ENCODE measurements around the gene DENND1C.
"Not testable (repeated sequence)": the region's sequence is repeated elsewhere in the genome, so short reads cannot be mapped to it uniquely, and the experiment has no call there.

The DENND1C gene

DNA sequence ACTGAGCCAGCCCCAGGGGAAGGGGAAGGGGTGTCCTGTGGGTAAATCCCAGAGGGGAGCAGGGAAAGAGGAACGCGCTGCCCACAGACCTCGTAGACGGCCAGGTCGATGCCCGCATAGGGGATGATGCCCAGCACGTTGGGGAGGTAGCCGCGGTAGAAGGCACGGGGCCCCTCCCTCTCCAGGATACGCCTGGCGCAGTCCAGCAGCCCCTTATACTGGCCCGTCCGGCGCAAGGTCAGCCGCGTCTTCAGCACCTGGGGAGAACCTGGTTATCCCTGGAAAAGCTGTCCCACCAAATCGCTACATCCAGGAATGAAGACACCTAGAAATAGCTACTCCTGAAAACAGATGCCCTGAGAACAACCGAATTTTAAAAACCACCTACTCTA, 29.4 kb downstream of the DENND1C start:
- DNase-seq: no peak

DNA sequence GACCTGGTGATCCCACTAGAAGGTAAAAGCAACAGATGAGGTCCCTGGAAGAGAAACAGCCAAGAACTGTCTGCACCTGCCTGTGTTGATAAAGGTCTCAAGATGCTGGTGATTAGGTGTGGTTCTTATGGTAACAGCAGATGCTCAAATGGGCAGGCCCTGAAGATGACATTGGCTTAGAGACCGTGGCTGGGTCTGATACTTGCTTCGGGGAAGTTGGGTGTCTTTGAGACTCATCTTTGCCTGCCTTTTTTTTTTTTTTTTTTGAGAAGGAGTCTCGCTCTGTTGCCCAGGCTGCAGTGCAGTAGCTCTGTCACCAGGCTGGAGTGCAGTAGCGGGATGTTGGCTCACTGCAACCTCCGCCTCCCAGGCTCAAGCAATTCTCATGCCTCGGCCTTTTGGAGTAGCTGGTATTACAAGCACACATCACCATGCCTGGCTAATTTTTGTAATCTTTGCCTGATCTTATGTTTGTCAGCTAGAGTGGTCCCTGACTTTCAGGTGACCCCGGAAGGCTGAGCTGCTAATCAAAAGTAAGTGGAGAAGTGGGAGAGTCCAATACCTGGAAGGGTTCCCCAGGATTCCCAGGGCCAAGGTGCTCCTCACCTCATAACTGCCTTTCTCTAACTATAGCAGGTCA, 29.9 kb downstream of the DENND1C start:
- DNase-seq: no peak

- no peak for DNase-seq
Observed at GRCh38 chr19:6450166-6450565, 31.4 kb downstream of the DENND1C start.

DNA sequence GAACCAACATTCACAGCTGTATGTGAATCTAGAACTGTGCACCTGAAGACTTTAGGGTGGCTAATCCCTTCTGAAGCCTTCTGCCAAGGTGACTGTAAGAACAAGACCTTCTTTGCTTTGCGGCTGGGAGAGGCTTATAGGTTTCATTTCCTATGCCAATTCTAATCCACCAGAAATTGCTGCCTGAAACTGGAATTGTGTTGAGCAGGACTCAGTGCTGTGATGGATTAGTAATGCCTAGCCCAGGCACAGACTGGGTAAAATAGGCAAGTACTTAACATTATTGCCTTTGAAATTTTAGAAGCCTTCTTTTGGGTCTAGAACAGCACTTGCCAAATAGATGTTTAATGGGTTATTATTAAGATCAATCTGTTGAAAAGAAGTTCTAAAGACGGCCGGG, 33.5 kb downstream of the DENND1C start:
- no peak for DNase-seq

DNA sequence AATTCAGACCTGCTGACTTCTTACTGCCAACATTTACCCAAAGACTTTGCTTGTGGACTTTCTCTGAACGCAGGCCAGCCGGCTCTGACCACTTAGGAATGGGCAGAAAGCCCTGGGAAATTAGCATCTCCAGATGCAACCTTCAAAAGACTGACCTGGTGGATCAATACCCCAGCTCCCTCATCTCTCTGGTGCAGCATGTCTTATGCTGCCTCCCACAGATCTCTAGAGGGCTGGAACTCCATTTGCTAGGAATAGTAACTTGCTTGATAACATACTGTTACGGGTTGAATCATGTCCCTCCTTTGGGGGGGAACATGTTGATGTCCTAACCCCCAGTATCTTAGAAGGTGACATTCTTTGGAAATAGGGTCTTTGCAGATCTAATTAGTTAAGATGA, 35.1 kb downstream of the DENND1C start:
- no peak for DNase-seq

DNA sequence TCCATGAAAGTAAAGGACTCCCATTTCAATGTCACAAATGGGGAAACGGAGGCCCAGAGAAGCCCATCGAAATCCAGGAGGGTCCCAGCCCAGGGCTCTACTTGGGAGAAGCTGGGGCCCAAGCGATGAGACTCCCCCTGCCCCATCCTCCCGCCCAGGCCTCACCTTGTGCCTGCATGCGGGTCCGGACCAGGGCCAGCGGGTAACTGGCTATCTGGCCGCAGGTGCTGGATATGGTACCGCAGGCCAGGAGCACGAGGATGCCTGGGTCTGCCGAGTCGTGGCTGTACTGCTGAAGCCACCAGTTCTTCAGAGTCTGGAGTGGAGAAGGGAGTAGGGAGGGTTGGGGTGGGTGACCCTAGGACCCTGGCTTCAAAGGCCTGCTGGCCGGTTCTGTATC, 37.6 kb downstream of the DENND1C start:
- DNase-seq: no peak

- no peak for DNase-seq
Observed at GRCh38 chr19:6442087-6442688, 39.4 kb downstream of the DENND1C start.

GRCh38 chr19:6440905-6441304, 40.7 kb downstream of the DENND1C start:
- DNase-seq: no peak

GRCh38 chr19:6439743-6440142, 41.8 kb downstream of the DENND1C start:
- DNase-seq: no peak

- DNase-seq: no peak
Observed at GRCh38 chr19:6433663-6434062, 47.9 kb downstream of the DENND1C start, which contains the start of gene SLC25A41. SLC25A41 (minus strand) TSS chr19:6433763; CDS start chr19:6433693, 70 bp downstream.

DNA sequence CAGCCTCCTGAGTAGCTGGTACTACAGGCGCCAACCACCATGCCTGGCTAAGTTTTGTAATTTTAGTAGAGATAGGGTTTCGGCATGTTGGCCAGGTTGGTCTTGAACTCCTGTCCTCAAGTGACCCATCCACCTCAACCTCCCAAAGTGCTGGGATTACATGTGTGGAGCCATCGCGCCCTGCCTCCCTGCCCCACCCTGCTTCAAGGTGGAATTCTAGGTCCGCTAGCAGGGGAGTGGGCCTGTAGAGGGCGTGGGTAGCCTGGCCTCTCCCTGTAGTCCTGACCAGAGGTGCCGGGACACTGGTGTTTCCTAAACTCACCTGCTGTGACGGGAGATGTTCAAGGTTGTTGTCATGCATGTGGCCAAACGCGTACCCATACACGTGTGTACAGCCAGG, 48.4 kb downstream of the DENND1C start:
- DNase-seq: no peak

- no peak for DNase-seq
Observed at GRCh38 chr19:6431891-6432290, 49.7 kb downstream of the DENND1C start.

GRCh38 chr19:6429419-6430221, 52.0 kb downstream of the DENND1C start:
- no peak for DNase-seq

- not testable (repeated sequence) for DNase-seq
Observed at GRCh38 chr19:6428692-6429418, 52.7 kb downstream of the DENND1C start.

DNA sequence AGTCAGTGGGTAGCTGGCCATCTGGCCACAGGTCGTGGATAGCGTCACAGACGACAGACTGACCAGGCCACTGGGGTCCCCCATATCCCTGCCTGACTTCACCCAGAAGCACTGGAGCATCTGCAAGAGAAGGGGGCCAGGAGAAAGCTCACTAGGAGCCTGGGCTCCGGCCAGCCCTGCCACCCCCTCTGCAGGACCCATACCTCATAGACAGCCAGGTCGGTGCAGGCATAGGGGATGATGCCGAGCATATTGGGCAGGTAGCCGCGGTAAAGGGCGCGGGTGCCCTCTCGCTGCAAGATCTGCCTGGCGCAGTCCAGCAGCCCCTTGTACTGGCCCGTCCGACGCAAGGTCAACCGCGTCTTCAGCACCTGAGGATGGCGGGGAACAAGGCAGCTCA, 54.5 kb downstream of the DENND1C start:
- no peak for DNase-seq

- DNase-seq: no peak
Observed at GRCh38 chr19:6425732-6426620, 55.6 kb downstream of the DENND1C start.

DNA sequence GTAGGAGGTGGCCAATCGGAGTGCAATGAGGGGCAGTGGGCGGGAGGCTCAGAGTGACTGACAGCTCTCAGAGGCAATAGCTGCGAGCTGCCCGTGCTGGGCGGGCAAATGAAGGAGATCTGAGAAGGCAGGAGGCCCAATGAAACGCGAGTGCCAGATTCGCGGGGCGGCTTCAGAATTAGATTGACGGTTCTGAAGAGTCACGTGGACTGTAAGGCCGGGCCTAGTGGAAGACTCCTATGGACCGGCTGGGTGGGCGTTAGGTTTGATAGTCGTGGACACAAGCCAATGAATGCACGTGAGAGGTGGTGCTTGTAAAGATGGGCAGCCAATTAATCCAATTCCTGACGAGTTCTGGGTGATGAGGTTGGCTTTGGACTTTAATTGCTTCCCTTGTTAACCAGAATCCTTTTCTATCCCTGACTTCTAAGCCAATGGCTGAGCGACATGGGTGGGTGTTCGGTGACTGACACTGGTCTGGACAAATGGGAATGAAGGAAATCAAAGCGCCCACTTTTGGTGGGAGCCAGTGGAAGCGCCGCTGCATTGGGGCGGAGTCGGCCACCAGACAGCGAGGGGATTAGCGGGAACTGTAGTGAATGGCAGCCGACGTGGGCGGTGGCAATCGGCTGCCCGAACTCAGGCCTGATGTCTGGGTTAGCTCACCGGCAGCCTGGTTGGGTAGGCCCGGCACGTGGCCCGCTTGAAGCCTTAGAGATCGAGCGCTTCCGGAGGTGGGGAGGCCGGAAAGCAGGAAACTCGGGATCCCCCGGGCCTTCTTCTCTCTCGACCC, 56.5 kb downstream of the DENND1C start:
- DNase-seq: peak; percentile 100

GRCh38 chr19:6424195-6424938, 57.2 kb downstream of the DENND1C start, which contains the start of gene KHSRP:
KHSRP (minus strand) TSS chr19:6424811; CDS start chr19:6424701, 110 bp downstream.
- DNase-seq: no peak

DNA sequence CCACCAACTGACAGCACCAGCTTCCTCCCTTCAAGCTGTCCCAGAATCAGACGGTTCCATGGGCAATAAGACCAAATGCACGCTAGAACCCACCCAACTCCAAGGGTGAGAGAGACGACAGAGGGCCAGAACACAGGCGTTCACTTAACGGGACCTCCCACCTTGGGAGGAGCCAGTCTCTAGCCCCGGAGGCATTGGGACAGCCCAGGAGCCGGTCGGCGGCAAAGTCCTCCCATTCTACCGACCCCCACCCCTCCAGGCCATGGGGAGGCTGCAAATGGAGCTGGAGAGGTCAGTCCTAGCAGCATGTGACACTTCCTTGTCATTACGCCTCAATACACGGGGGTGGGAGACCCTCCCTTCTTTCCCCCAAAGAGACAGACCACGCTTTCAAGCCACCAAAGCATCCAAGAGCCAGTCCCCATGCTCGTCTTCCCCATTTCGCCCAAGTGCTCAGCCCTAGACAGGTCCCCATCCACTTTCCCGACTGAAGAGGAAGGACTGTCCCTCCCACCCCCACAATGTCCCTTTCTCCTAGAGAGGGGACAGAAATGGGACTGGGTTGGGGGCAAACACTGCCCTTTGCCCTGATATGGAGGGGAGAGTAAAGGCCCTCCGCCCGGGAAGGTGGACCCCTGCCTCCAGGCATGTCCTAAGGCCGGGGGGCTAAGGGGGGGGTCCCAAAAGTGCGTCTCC, 57.9 kb downstream of the DENND1C start:
- DNase-seq: no peak
